MM.1S (cell line): Measurements from ENCODE around the gene C2CD3.

Experiments used
- DNase-seq: peaks from one replicate; pipeline ENCODE4 v3.0.0-alpha.2; 2015
- H2AFZ ChIP-seq: fragments of 300-600 bp; sonication (generic); 2 replicates; pipeline ENCODE4 v1.6.0; 2016; ENCODE audit warnings: antibody characterized with exemption, low read length
- H3F3A ChIP-seq: fragments of 300-600 bp; sonication (generic); 2 replicates; pipeline ENCODE4 v1.6.1; 2016; ENCODE audit warnings: mild to moderate bottlenecking, antibody characterized with exemption, low read length, moderate library complexity, mixed read lengths; ENCODE audit not compliant: insufficient read depth
- H3K27ac ChIP-seq: fragments of 300-600 bp; sonication (generic); 2 replicates; pipeline ENCODE4 v1.5.1; 2016; ENCODE audit warnings: mild to moderate bottlenecking, low read length
- H3K27me3 ChIP-seq: fragments of 300-600 bp; sonication (generic); replicated peaks from 2 replicates; pipeline ENCODE4 v1.6.0; 2016; ENCODE audit warnings: low read length; ENCODE audit not compliant: insufficient read depth
- H3K36me3 ChIP-seq: fragments of 300-600 bp; sonication (generic); replicated peaks from 2 replicates; pipeline ENCODE4 v1.6.1; 2016; ENCODE audit warnings: mild to moderate bottlenecking, low read length, mixed read lengths; ENCODE audit not compliant: insufficient read depth
- H3K4me1 ChIP-seq: fragments of 300-600 bp; sonication (generic); 2 replicates; pipeline ENCODE4 v1.6.1; 2016; ENCODE audit warnings: low read length, mixed read lengths
- H3K4me2 ChIP-seq: fragments of 300-600 bp; sonication (generic); 2 replicates; pipeline ENCODE4 v1.6.0; 2016; ENCODE audit warnings: low read depth, low read length
- H3K4me3 ChIP-seq: fragments of 300-600 bp; sonication (generic); 2 replicates; pipeline ENCODE4 v1.5.1; 2016; ENCODE audit warnings: low read length, mixed read lengths
- H3K79me2 ChIP-seq: fragments of 300-600 bp; sonication (generic); 2 replicates; pipeline ENCODE4 v1.6.1; 2016; ENCODE audit warnings: mixed run types, low read length, mixed read lengths
- H3K9ac ChIP-seq: fragments of 300-600 bp; sonication (generic); 2 replicates; pipeline ENCODE4 v1.6.1; 2016; ENCODE audit warnings: low read length, mixed read lengths
- H3K9me2 ChIP-seq: fragments of 300-600 bp; sonication (generic); replicated peaks from 2 replicates; pipeline ENCODE4 v1.6.1; 2016; ENCODE audit warnings: mild to moderate bottlenecking, low read length, mixed read lengths; ENCODE audit not compliant: insufficient read depth
- H3K9me3 ChIP-seq: fragments of 300-600 bp; sonication (generic); replicated peaks from 2 replicates; pipeline ENCODE4 v1.6.1; 2016; ENCODE audit warnings: mild to moderate bottlenecking, low read length, mixed read lengths; ENCODE audit not compliant: insufficient read depth
- H4K20me1 ChIP-seq: fragments of 300-600 bp; sonication (generic); 2 replicates; pipeline ENCODE4 v1.6.1; 2016; ENCODE audit warnings: mild to moderate bottlenecking, low read length, moderate library complexity, mixed read lengths; ENCODE audit not compliant: insufficient read depth
- CTCF ChIP-seq: fragments of 300-600 bp; sonication (generic); IDR thresholded peaks from 2 replicates; pipeline ENCODE4 v1.5.1; 2016; ENCODE audit warnings: antibody characterized with exemption, low read length, mixed read lengths
- EZH2 ChIP-seq: fragments of 300-600 bp; sonication (generic); optimal IDR thresholded peaks from 2 replicates; pipeline ENCODE3; 2017; ENCODE audit warnings: low read depth, mild to moderate bottlenecking, antibody characterized with exemption, low read length, mixed read lengths
- EZH2phosphoT487 ChIP-seq: fragments of 300-600 bp; sonication (generic); IDR thresholded peaks from 2 replicates; pipeline ENCODE4 v1.6.1; 2018; ENCODE audit warnings: antibody characterized with exemption, low read length

C2CD3 gene

DNA sequence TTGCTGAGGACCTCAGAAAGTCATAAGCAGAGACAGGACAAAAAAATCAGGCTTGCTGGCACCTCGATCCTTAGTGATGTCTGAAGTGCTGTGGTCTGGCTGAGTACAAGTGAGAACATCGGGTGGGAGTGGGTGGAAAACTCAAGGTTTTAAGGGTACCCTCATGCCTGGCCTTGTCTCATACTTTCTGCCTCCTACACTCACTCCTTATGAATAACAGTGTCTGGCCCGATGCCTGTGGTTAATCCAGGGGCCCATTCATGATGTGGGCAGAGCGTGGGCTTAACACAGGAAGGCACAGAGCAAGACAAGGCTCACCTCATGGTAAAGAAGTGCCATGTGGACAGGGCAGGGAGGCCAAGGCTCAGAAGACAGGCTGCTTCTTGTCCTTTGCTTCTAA is 150.9 kb downstream of the C2CD3 start:
- no peak for DNase-seq
- no peak overlapping the region for H3K4me2 ChIP-seq
- H3K9me2 ChIP-seq: no peaks in the 10 kb centered on the region
- peaks cover 8% of the 10 kb centered on the region for H3K4me1 ChIP-seq
- no peaks in the 10 kb centered on the region for H3K36me3 ChIP-seq
- no peaks in the 10 kb centered on the region for H3K79me2 ChIP-seq
- no peak overlapping the region for H2AFZ ChIP-seq
- H3K9me3 ChIP-seq: no peaks in the 10 kb centered on the region
- H3K9ac ChIP-seq: no peak overlapping the region
- TF ChIP-seq EZH2phosphoT487: no peak
- no peak for TF ChIP-seq EZH2
- no peak for TF ChIP-seq CTCF
- no peak overlapping the region for H3K27ac ChIP-seq
- no peak overlapping the region for H3K4me3 ChIP-seq
- H3F3A ChIP-seq: peaks cover 7% of the 10 kb centered on the region
- H4K20me1 ChIP-seq: no peaks in the 10 kb centered on the region
- no peaks in the 10 kb centered on the region for H3K27me3 ChIP-seq

GRCh38 chr11:74019104-74019738 is 151.6 kb downstream of the C2CD3 start:
- no peaks in the 10 kb centered on the region for H3K79me2 ChIP-seq
- no peaks in the 10 kb centered on the region for H3K36me3 ChIP-seq
- no peak overlapping the region for H3K9ac ChIP-seq
- peaks cover 15% of the 10 kb centered on the region for H3K4me1 ChIP-seq
- no peaks in the 10 kb centered on the region for H3K27me3 ChIP-seq
- no peak overlapping the region for H3K4me3 ChIP-seq
- no peak overlapping the region for H3K27ac ChIP-seq
- no peaks in the 10 kb centered on the region for H3K9me2 ChIP-seq
- no peaks in the 10 kb centered on the region for H4K20me1 ChIP-seq
- TF ChIP-seq EZH2: no peak
- TF ChIP-seq EZH2phosphoT487: no peak
- TF ChIP-seq CTCF: no peak
- no peak overlapping the region for H3K4me2 ChIP-seq
- H3K9me3 ChIP-seq: no peaks in the 10 kb centered on the region
- H3F3A ChIP-seq: peaks cover 13% of the 10 kb centered on the region
- DNase-seq: no peak
- no peak overlapping the region for H2AFZ ChIP-seq

- H3F3A ChIP-seq: peaks cover 13% of the 10 kb centered on the region
- no peaks in the 10 kb centered on the region for H4K20me1 ChIP-seq
- no peaks in the 10 kb centered on the region for H3K9me3 ChIP-seq
- no peak overlapping the region for H3K9ac ChIP-seq
- no peak overlapping the region for H3K27ac ChIP-seq
- no peaks in the 10 kb centered on the region for H3K79me2 ChIP-seq
- H3K4me2 ChIP-seq: no peak overlapping the region
- H3K27me3 ChIP-seq: no peaks in the 10 kb centered on the region
- TF ChIP-seq EZH2: no peak
- no peak for TF ChIP-seq EZH2phosphoT487
- no peak for TF ChIP-seq CTCF
- no peaks in the 10 kb centered on the region for H3K9me2 ChIP-seq
- H2AFZ ChIP-seq: no peak overlapping the region
- no peak overlapping the region for H3K4me3 ChIP-seq
- DNase-seq: no peak
- peaks cover 19% of the 10 kb centered on the region for H3K4me1 ChIP-seq
- H3K36me3 ChIP-seq: no peaks in the 10 kb centered on the region
Measured at GRCh38 chr11:74018331-74019005, 152.3 kb downstream of the C2CD3 start.
